ENCODE measurements around the gene ZG16B.
A peak's percentile ranks its signal among the peaks of the same experiment; 100 is the strongest.

The ZG16B gene

DNA sequence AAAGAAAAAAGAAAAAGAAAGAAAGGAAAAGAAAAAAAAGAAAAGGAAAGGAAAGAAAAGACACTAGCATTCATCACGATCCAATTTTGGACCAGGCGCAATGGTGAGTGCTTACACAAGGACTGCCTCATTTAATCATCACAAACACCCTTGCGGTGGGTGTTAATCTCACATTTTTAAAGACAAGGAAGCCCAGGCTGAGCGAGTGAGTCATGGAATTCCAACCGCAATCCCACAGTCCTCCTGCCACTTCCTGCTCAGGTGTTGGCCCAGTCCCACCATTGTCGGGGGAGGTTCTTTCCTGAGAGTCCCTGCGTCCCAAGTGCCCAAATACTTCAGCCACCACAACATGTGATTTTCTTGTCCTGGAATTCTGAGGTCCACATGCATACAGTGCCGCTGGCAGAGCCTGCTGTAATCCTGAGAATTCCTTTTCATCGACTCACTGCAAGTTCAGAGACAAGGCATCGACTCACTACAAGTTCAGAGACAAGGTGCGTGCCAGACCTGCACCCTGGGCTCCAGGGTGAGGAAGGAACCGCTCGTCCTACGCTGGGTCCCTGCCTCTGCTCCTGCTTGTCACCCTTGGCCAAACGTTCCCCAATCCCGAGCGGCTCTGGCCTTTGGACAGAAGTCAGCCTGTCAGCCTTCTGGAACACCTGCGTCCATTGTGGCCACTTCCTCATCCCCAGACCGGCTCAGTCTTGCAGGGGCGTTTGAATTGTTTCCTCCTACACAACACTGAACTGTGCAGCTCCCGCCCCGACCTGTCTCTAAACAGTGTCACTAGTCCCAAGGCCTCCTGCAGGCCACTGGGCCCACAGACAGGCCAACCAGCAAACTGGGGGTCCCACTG, 5.8 kb downstream of the ZG16B start:
- H3K4me3 ChIP-seq (ENCODE audit: control insufficient read depth, low read depth, low read length) = no peak overlapping the region
- TF ChIP-seq, protein P1, sequence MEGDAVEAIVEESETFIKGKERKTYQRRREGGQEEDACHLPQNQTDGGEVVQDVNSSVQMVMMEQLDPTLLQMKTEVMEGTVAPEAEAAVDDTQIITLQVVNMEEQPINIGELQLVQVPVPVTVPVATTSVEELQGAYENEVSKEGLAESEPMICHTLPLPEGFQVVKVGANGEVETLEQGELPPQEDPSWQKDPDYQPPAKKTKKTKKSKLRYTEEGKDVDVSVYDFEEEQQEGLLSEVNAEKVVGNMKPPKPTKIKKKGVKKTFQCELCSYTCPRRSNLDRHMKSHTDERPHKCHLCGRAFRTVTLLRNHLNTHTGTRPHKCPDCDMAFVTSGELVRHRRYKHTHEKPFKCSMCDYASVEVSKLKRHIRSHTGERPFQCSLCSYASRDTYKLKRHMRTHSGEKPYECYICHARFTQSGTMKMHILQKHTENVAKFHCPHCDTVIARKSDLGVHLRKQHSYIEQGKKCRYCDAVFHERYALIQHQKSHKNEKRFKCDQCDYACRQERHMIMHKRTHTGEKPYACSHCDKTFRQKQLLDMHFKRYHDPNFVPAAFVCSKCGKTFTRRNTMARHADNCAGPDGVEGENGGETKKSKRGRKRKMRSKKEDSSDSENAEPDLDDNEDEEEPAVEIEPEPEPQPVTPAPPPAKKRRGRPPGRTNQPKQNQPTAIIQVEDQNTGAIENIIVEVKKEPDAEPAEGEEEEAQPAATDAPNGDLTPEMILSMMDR (conservative IDR thresholded peaks at IDR 0.05; ENCODE audit: control insufficient read depth, insufficient read depth, low read depth, low read length) = no peak
- DNase-seq (ENCODE audit: low read depth) = peak; percentile 87

DNA sequence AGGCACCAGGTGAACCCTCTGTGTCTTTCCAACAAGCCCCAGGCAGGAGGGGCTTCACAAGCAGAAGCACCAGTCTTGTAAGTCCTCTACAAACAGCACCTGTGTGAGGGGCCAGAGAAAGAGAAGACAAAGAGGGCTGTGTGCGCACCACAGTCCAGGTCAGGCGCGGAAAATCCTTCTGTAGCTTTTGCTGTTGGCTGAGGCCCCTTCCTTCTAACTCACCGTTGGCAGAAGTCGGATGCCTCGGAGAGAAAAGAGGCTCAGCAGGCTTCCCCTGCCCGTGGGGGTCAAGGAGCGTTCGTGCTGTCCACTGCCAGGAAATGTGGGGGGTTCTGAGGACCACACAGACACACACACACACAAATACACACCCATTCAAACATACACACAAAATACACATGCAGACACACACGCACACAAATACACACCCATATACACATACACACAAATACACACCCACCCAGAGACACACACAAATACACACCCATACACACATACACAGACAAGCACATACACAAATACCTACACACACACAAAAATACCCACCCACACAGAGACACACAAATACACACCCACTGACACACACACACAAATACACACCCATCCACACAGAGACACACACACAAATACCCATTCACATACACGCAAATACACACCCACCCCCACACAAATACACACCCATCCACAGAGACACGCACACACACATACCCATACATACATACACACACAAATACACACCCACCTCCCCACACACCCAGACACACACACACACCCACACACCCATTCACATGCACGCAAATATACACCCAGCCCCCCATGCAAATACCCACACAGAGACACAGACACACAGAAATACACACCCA, 6.8 kb downstream of the ZG16B start:
- DNase-seq (ENCODE audit: low read depth) = no peak
- H3K4me3 ChIP-seq (ENCODE audit: control insufficient read depth, low read depth, low read length) = no peak overlapping the region
- TF ChIP-seq, protein P1 (conservative IDR thresholded peaks at IDR 0.05; ENCODE audit: control insufficient read depth, insufficient read depth, low read depth, low read length) = no peak

DNA sequence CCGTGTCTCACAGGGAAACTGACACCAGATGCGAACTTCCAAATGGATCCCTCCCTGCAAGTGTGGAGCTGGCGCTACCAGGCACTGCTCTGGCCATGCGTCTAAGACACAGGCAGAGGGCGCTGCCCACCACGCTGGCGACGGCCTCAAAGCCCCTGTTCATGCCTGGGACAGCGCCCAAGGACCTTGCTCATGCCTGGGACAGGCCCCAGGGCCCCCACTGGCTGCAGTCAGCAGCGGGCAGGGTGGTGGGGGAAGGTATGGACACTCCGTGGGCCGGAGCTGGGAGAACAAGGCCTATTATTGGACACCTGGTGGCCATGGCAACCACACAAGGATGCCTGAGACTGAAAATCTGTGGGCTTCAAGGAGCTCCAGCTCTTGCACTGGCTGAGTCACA, 8.8 kb downstream of the ZG16B start:
- H3K4me3 ChIP-seq (ENCODE audit: control insufficient read depth, low read depth, low read length) = no peak overlapping the region
- TF ChIP-seq, protein P1 (conservative IDR thresholded peaks at IDR 0.05; ENCODE audit: control insufficient read depth, insufficient read depth, low read depth, low read length) = peak; percentile 88
- DNase-seq (ENCODE audit: low read depth) = peak; percentile 87

DNA sequence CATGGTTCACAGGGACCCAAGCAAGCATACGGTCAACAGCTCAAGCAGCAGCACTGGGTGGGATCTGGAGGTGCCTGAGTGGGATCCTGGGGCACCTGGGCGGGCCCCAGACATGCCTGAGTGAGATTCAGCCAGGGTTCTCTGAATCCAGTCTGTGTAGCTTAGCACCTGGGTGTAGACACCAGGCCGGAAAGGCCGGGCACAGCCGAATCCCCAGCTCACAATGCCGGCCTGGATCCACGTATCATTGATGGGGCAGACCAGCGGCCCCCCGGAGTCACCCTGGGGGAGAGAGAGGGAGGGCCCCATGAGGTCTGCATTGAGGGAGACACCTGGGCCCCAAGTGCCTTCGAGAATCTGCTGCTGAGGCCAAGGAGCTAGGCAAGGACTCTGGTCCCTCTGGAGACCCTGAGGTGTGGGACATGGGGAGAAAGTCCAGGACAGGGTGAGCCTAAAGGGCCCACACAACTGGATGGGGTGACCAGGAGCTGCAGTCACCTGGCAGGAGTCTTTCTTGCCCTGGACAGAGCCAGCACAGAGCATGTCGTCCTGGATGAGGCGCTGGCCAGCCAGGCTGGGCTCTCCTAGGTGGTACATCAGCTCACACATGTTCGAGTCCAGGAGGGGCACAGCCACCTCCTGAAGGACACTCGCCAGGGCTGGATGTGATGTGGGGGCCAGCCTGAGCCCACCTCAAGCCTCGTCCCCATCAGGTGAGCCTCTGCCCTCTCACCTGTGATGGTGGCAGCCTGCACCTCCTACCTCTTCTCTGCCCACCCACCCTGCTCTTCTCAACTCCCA, 9.7 kb downstream of the ZG16B start:
- DNase-seq (ENCODE audit: low read depth) = no peak
- no peak overlapping the region for H3K4me3 ChIP-seq (ENCODE audit: control insufficient read depth, low read depth, low read length)
- TF ChIP-seq, protein P1 (conservative IDR thresholded peaks at IDR 0.05; ENCODE audit: control insufficient read depth, insufficient read depth, low read depth, low read length) = no peak

DNA sequence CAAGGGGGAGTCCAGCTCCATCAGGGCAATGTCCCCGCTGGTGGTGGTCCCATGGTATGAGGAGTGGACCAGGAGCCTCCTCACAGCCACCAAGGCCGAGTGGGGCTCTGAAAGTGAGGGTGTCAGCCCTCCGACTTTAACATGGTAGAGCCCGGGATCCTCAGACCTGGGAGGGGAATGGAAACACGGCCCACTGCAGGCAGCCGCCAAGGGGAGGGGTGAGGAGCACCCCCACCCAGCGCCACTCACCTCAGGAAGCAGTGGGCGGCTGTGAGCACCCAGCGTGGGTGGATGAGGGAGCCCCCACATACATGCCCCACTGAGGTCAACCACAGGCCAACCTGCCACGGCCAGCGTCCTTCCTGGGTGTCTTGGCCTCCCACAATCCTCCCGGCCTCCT, 10.8 kb downstream of the ZG16B start:
- no peak overlapping the region for H3K4me3 ChIP-seq (ENCODE audit: control insufficient read depth, low read depth, low read length)
- TF ChIP-seq, protein P1 (conservative IDR thresholded peaks at IDR 0.05; ENCODE audit: control insufficient read depth, insufficient read depth, low read depth, low read length) = no peak
- no peak for DNase-seq (ENCODE audit: low read depth)
